Stimulated activated naive CD8-positive, alpha-beta T cell treated with anti-CD3 and anti-CD28 coated beads, Interleukin-15, Interleukin-2, amounts not matched to agents 100 ng/mL and 50 ng/mL, for 24 hours (primary cell): ENCODE results near the gene ADAM15.
A peak's percentile ranks its signal among the peaks of the same experiment; 100 is the strongest.

Experiments used
- H3K27ac Mint-ChIP-seq: one replicate; pipeline ENCODE4 v1.8.0; 2021; ENCODE audit warnings: mild to moderate bottlenecking, mixed read lengths
- H3K27me3 Mint-ChIP-seq: one replicate; pipeline ENCODE4 v1.8.0; 2021; ENCODE audit warnings: mixed read lengths
- H3K36me3 Mint-ChIP-seq: one replicate; pipeline ENCODE4 v1.8.0; 2021; ENCODE audit warnings: low read depth, mixed read lengths
- H3K4me1 Mint-ChIP-seq: one replicate; pipeline ENCODE4 v1.8.0; 2021; ENCODE audit warnings: low read depth, mixed read lengths
- H3K4me3 Mint-ChIP-seq: one replicate; pipeline ENCODE4 v1.8.0; 2021; ENCODE audit warnings: mild to moderate bottlenecking, mixed read lengths
- H3K9me3 Mint-ChIP-seq: one replicate; pipeline ENCODE4 v1.8.0; 2021; ENCODE audit warnings: mixed read lengths

Gene ADAM15

GRCh38 chr1:155050560-155051341 lies at the start of gene ADAM15:
ADAM15 (plus strand) TSS chr1:155051316; CDS start chr1:155051387, 71 bp downstream.
- Mint-ChIP-seq H3K4me1 (peaks cover 31% of the 10 kb centered on the region), H3K9me3 (no peaks in the 10 kb centered on the region), H3K36me3 (no peaks in the 10 kb centered on the region), H3K27ac (peak within 1 kb of the TSS; percentile 67), H3K4me3 (peak within 1 kb of the TSS; percentile 85), H3K27me3 (no peaks in the 10 kb centered on the region)

GRCh38 chr1:155001425-155001674 lies 49.8 kb upstream of the ADAM15 start:
- Mint-ChIP-seq H3K4me3 (peak overlapping the region; percentile 81), H3K9me3 (no peaks in the 10 kb centered on the region), H3K4me1 (peaks cover 58% of the 10 kb centered on the region), H3K36me3 (no peaks in the 10 kb centered on the region), H3K27me3 (peaks cover under 1% of the 10 kb centered on the region), H3K27ac (peak overlapping the region; percentile 90)

GRCh38 chr1:155001675-155002463 lies 49.2 kb upstream of the ADAM15 start:
- no peaks in the 10 kb centered on the region for H3K36me3 Mint-ChIP-seq
- H3K9me3 Mint-ChIP-seq = no peaks in the 10 kb centered on the region
- H3K4me3 Mint-ChIP-seq = peak overlapping the region; percentile 81
- H3K4me1 Mint-ChIP-seq = peaks cover 63% of the 10 kb centered on the region
- no peaks in the 10 kb centered on the region for H3K27me3 Mint-ChIP-seq
- H3K27ac Mint-ChIP-seq = peak overlapping the region; percentile 90

GRCh38 chr1:155002464-155003226 lies 48.5 kb upstream of the ADAM15 start, which contains the start of gene ZBTB7B:
ZBTB7B (plus strand) TSS chr1:155002802; CDS start chr1:155014661, 11,859 bp downstream.
- Mint-ChIP-seq H3K36me3 (no peaks in the 10 kb centered on the region), H3K27me3 (no peaks in the 10 kb centered on the region), H3K4me1 (peaks cover 64% of the 10 kb centered on the region)

GRCh38 chr1:155003227-155003765 lies 47.8 kb upstream of the ADAM15 start:
- no peaks in the 10 kb centered on the region for H3K27me3 Mint-ChIP-seq
- peak overlapping the region; percentile 94 for H3K27ac Mint-ChIP-seq
- H3K4me1 Mint-ChIP-seq = peaks cover 57% of the 10 kb centered on the region
- H3K4me3 Mint-ChIP-seq = peak overlapping the region; percentile 92
- H3K9me3 Mint-ChIP-seq = no peaks in the 10 kb centered on the region
- H3K36me3 Mint-ChIP-seq = no peaks in the 10 kb centered on the region

More at GRCh38 chr1:155002464-155003226, 48.5 kb upstream of the ADAM15 start, which contains the start of gene ZBTB7B:
- no peaks in the 10 kb centered on the region for H3K9me3 Mint-ChIP-seq
- peak within 1 kb of the TSS; percentile 92 for H3K4me3 Mint-ChIP-seq
- peak within 1 kb of the TSS; percentile 94 for H3K27ac Mint-ChIP-seq

GRCh38 chr1:155003766-155004351 lies 47.3 kb upstream of the ADAM15 start:
- no peaks in the 10 kb centered on the region for H3K9me3 Mint-ChIP-seq
- peak overlapping the region; percentile 92 for H3K4me3 Mint-ChIP-seq
- H3K27ac Mint-ChIP-seq = peak overlapping the region; percentile 94
- peaks cover 54% of the 10 kb centered on the region for H3K4me1 Mint-ChIP-seq
- no peaks in the 10 kb centered on the region for H3K36me3 Mint-ChIP-seq
- no peaks in the 10 kb centered on the region for H3K27me3 Mint-ChIP-seq

- peaks cover 57% of the 10 kb centered on the region for H3K4me1 Mint-ChIP-seq
- H3K36me3 Mint-ChIP-seq = no peaks in the 10 kb centered on the region
- H3K4me3 Mint-ChIP-seq = peak overlapping the region; percentile 92
- peak overlapping the region; percentile 89 for H3K27ac Mint-ChIP-seq
- H3K27me3 Mint-ChIP-seq = no peaks in the 10 kb centered on the region
- no peaks in the 10 kb centered on the region for H3K9me3 Mint-ChIP-seq
These were observed 46.6 kb upstream of the ADAM15 start for GRCh38 chr1:155004352-155005075.

GRCh38 chr1:155005076-155006011 lies 45.8 kb upstream of the ADAM15 start:
- no peaks in the 10 kb centered on the region for H3K27me3 Mint-ChIP-seq
- H3K4me1 Mint-ChIP-seq = peaks cover 57% of the 10 kb centered on the region
- H3K9me3 Mint-ChIP-seq = no peaks in the 10 kb centered on the region

GRCh38 chr1:155006601-155007101 lies 44.5 kb upstream of the ADAM15 start:
- H3K36me3 Mint-ChIP-seq = no peaks in the 10 kb centered on the region
- no peaks in the 10 kb centered on the region for H3K27me3 Mint-ChIP-seq
- peaks cover 68% of the 10 kb centered on the region for H3K4me1 Mint-ChIP-seq
- H3K27ac Mint-ChIP-seq = peak overlapping the region; percentile 97
- H3K9me3 Mint-ChIP-seq = no peaks in the 10 kb centered on the region
- peak overlapping the region; percentile 79 for H3K4me3 Mint-ChIP-seq

More at GRCh38 chr1:155005076-155006011, 45.8 kb upstream of the ADAM15 start:
- H3K36me3 Mint-ChIP-seq = no peaks in the 10 kb centered on the region
- no peak overlapping the region for H3K4me3 Mint-ChIP-seq
- peak overlapping the region; percentile 97 for H3K27ac Mint-ChIP-seq

- Mint-ChIP-seq H3K4me1 (peaks cover 73% of the 10 kb centered on the region), H3K9me3 (no peaks in the 10 kb centered on the region), H3K4me3 (no peak overlapping the region), H3K27ac (peak overlapping the region; percentile 97), H3K27me3 (no peaks in the 10 kb centered on the region), H3K36me3 (no peaks in the 10 kb centered on the region)
These were observed 43.8 kb upstream of the ADAM15 start for GRCh38 chr1:155007251-155007828.

GRCh38 chr1:155008015-155008941 lies 42.8 kb upstream of the ADAM15 start:
- Mint-ChIP-seq H3K27ac (no peak overlapping the region), H3K4me3 (no peak overlapping the region), H3K27me3 (no peaks in the 10 kb centered on the region), H3K9me3 (no peaks in the 10 kb centered on the region), H3K4me1 (peaks cover 82% of the 10 kb centered on the region), H3K36me3 (no peaks in the 10 kb centered on the region)
